Ovary (tissue), 9 donors: ENCODE data around the gene CASP14. TPM values are rescaled to one million over a fixed set of nuclear protein-coding genes. Genes with fewer than 3 reads are reported as not detected.
"Not testable (repeated sequence)": the region's sequence is repeated elsewhere in the genome, so short reads cannot be mapped to it uniquely, and the experiment has no call there.

Experiments
- DNase-seq, 5 donors: peaks; one replicate each; pipeline ENCODE4 v3.0.0-alpha.2; 2019 to 2020
- H3K27ac ChIP-seq, 2 donors: fragments of 200-600 bp; one replicate each; pipeline versions ENCODE4 v1.5.1 to v1.8.0; 2019 to 2022
- H3K27me3 ChIP-seq: fragments of 200-600 bp; one replicate; pipeline ENCODE4 v1.8.0; 2022
- H3K36me3 ChIP-seq: fragments of 200-600 bp; sonication (generic); one replicate; pipeline ENCODE4 v1.5.1; 2019
- H3K4me1 ChIP-seq: one replicate; pipeline ENCODE4 v1.8.1; 2013; ENCODE audit warnings: mild to moderate bottlenecking, moderate library complexity; ENCODE audit not compliant: insufficient read depth
- H3K4me3 ChIP-seq: fragments of 200-600 bp; sonication (generic); one replicate; pipeline ENCODE4 v1.5.1; 2017
- H3K9me3 ChIP-seq, 2 donors: fragments of 200-600 bp in 1 of 2; sonication (generic) in 1 of 2; one replicate each; pipeline versions ENCODE4 v1.5.1 to v1.8.1; 2013 to 2019; ENCODE audit warnings: mild to moderate bottlenecking in 1 of 2, moderate library complexity in 1 of 2
- EP300 ChIP-seq: sonication (generic); formaldehyde crosslinking; IDR thresholded peaks from one replicate; pipeline ENCODE4 v1.6.1; 2017; ENCODE audit warnings: antibody characterized with exemption
- POLR2A ChIP-seq: fragments of 450-650 bp; IDR thresholded peaks from one replicate; pipeline ENCODE4 v1.6.1; 2017; ENCODE audit warnings: antibody characterized with exemption, mild to moderate bottlenecking, moderate library complexity
- WGBS, 3 donors: extraction: QIAGEN DNeasy Blood & Tissue Kit in 1 of 3; methylation state at CpG; one replicate each; pipeline versions ENCODE4 v1.1.5 to v1.1.7; 2013 to 2017; 5-methylcytosine and 5-hydroxymethylcytosine counted together
- intact Hi-C, 4 donors: fragments of 100-400 bp; cut with DNase I; formaldehyde crosslinking; loops; one replicate each; pipeline versions ENCODE4 v1.11.0 to v1.15.1; 2022 to 2023
- polyA plus RNA-seq, 2 donors: library from polyadenylated mRNA; stranded (reverse); fragments of 200-250 nt in 1 of 2; fragments of 350-450 nt in 1 of 2; fragmentation: Illumina TruSeq in 1 of 2; extraction: RNeasy Lipid Tissue Mini Kit (QIAGEN cat#74804) in 1 of 2; gene quantifications; one replicate each; pipeline ENCODE4 v1.2.3, GENCODE V29; 2013 to 2014
- total RNA-seq, 7 donors: library from RNA; depleted of rRNA in 2 of 7; stranded (reverse); fragments of >200 nt in 2 of 7; fragmentation: NEBNext Ultra II Directional in 3 of 7; extraction: Animal tissue kit (Norgen Biotek cat#: 25700) in 3 of 7; gene quantifications; one replicate each; pipeline versions ENCODE4 v1.1.0 to v1.2.4, GENCODE V29; 2016 to 2023
- TF ChIP-seq, protein P1 (sequence below), 3 donors: fragments of 450-650 bp in 2 of 3; fragments of 200-600 bp in 1 of 3; IDR thresholded peaks; one replicate each; pipeline versions ENCODE4 v1.5.1 to v1.8.0; 2016 to 2022; ENCODE audit warnings: antibody characterized with exemption in 3 of 3, mild to moderate bottlenecking in 1 of 3
- donor health status: DM: no; HTN: no; CAD: no; lungs with moderate emphysema.
- donor health status: DM: no; HTN: no; CAD: no.
- donor health status: Bipolar disorder and iron deficiency.
- donor health status: DM: yes; HTN: yes; CAD: no.
- donor health status: DM: no; HTN: no; CAD: no.
- donor health status: DM: yes; HTN: yes; CAD: no.

The CASP14 gene
- total and polyA plus RNA-seq, 9 donors: not detected

DNA sequence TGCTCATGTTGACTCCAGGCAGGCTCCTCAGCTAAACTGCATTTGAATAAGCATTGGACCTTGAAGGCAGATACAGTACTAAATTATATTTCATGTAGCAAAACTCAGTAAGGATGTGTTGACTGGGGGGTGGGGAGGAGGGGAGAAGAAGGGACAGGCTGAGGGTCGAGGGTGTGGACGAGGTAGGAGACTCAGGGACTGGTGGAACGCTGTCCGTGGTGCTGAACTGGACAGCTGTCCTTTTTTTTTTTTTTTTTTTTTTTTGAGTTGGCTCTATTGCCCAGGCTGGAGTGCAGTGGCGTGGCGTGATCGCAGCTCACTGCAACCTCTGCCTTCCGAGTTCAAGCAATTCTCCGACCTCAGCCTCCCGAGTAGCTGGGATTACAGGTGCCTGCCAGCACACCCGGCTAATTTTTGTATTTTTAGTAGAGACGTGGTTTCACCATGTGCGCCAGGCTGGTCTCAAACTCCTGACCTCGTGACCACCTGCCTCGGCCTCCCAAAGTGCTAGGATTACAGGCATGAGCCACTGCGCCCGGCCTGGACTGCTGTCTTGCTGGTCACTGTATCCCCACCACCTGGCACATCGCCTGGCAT, 33.2 kb upstream of the CASP14 start:
- H3K27me3 ChIP-seq: no peaks in the 10 kb centered on the region
- TF ChIP-seq, protein P1, sequence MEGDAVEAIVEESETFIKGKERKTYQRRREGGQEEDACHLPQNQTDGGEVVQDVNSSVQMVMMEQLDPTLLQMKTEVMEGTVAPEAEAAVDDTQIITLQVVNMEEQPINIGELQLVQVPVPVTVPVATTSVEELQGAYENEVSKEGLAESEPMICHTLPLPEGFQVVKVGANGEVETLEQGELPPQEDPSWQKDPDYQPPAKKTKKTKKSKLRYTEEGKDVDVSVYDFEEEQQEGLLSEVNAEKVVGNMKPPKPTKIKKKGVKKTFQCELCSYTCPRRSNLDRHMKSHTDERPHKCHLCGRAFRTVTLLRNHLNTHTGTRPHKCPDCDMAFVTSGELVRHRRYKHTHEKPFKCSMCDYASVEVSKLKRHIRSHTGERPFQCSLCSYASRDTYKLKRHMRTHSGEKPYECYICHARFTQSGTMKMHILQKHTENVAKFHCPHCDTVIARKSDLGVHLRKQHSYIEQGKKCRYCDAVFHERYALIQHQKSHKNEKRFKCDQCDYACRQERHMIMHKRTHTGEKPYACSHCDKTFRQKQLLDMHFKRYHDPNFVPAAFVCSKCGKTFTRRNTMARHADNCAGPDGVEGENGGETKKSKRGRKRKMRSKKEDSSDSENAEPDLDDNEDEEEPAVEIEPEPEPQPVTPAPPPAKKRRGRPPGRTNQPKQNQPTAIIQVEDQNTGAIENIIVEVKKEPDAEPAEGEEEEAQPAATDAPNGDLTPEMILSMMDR (IDR thresholded peaks at IDR 0.05): no peak
- TF ChIP-seq POLR2A: no peak
- no peak overlapping the region for H3K4me3 ChIP-seq
- H3K9me3 ChIP-seq: no peaks in the 10 kb centered on the region
- no peak for DNase-seq
- H3K4me1 ChIP-seq: no peaks in the 10 kb centered on the region
- H3K36me3 ChIP-seq: no peaks in the 10 kb centered on the region
- WGBS, 3 donors: 33 to 42% (median 38%) methylated on average over 18 of the region's 18 CpGs
- intact Hi-C loops: no loop called here
- H3K27ac ChIP-seq: no peak overlapping the region

DNA sequence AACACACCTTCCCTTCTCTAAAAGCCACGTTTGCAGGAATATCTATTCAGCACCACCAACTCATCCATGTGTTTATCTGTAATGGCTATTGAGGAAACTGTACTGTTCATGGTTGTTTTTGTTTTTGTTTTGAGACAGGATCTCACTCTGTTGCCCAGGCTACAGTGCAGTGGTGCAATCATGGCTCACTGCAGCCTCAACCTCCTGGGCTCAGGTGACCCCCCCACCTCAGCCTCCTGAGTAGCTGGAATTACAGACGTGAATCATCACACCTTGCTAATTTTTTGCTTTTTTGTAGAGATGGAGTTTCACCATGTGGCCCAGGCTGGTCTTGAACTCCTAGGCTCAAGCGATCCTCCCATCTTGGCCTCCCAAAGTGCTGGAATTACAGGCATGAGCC, 30.4 kb upstream of the CASP14 start:
- H3K36me3 ChIP-seq, H3K27me3 ChIP-seq, intact Hi-C loops, H3K27ac ChIP-seq, H3K4me3 ChIP-seq, H3K4me1 ChIP-seq, H3K9me3 ChIP-seq, DNase-seq: not testable (repeated sequence)
- 41 to 61% (median 42%) methylated on average over 3 of the region's 3 CpGs for WGBS, 3 donors

DNA sequence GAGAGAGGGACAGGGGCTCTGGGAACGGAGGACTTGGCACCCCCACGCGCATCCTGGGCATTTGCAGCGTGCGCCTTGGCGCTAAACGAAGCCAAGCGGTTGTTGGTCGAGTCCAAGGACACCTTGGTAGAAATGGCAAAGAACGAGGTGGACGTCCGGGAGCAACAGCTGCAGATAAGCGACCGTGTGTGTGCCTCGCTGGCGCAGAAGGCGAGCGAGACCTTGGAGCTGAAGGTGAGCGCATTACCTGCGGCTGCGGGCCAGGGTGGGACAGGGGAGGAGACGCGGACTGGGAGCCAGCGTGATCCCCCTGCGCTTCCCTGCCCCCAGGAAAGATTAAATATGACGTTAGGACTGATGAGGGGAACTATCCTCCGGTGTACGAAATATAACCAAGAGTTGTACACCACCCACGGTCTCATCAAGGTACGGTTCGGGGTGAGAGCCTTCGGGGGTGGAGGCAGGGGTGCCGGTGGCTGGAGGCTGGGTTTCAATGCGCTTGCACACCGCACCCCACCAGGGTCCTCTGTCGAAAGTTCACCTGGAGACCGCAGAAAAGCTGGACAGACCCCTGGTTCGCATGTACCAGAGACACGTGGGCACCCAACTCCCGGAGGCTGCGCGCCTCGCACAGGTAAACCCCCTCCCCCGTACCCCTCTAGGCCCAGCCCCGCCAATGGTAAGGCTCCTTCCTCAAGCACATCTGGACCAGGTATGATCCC, 27.8 kb upstream of the CASP14 start:
- H3K4me3 ChIP-seq: no peak overlapping the region
- WGBS, 3 donors: 69 to 80% (median 77%) methylated on average over 45 of the region's 45 CpGs
- no peak overlapping the region for H3K27ac ChIP-seq
- intact Hi-C loops: no loop called here
- DNase-seq: no peak
- no peaks in the 10 kb centered on the region for H3K36me3 ChIP-seq
- no peak for TF ChIP-seq EP300
- TF ChIP-seq POLR2A: no peak
- TF ChIP-seq, protein P1 (IDR thresholded peaks at IDR 0.05): no peak
- no peaks in the 10 kb centered on the region for H3K4me1 ChIP-seq
- H3K27me3 ChIP-seq: no peaks in the 10 kb centered on the region
- no peaks in the 10 kb centered on the region for H3K9me3 ChIP-seq

DNA sequence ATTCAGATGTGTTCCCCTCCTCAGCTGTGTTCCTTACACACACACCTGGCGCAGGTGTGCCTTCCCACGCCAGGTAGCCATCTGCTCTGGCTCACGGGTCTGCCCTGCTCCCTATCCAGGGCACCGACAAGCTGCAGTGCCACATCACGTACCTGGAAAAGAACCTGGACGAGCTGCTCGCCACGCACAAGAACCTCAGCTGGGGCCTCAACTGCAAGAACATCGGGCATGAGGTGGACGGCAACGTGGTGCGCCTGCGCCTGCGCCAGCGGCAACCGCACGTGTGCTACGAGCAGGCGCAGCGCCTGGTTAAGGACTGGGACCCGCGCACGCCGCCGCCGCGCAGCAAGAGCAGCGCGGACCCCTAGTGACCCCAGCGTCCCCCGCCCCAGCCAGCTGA, 26.5 kb upstream of the CASP14 start:
- DNase-seq: no peak
- TF ChIP-seq POLR2A (no peak), EP300 (no peak)
- TF ChIP-seq, protein P1 (IDR thresholded peaks at IDR 0.05): no peak
- intact Hi-C loops: no loop called here
- H3K4me1 ChIP-seq: no peaks in the 10 kb centered on the region
- H3K9me3 ChIP-seq: no peaks in the 10 kb centered on the region
- H3K36me3 ChIP-seq: no peaks in the 10 kb centered on the region
- no peaks in the 10 kb centered on the region for H3K27me3 ChIP-seq
- no peak overlapping the region for H3K27ac ChIP-seq
- H3K4me3 ChIP-seq: no peak overlapping the region
- WGBS, 3 donors: 16 to 32% (median 23%) methylated on average over 31 of the region's 31 CpGs

DNA sequence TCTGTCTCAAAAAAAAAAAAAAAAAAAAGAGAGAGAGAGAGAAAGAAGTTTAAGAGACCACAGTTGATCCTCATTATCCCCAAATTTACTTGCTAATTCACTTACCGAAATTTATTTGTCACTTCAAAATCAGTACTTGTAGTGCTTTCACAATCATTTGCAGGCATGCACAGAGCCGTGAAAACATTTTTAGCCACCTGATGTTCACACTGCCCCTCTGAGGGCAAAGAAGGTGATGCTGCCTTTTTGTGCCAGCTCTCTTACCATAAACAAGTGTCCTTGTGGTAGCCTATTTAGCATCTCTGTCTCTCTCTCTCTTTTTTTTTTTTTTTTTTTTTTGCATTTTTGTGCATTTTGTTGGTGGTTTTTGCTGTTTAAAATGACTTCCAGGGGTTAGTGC, 24.1 kb upstream of the CASP14 start:
- no peak overlapping the region for H3K4me3 ChIP-seq
- H3K27ac ChIP-seq: no peak overlapping the region
- WGBS, 3 donors: 42 to 45% (median 42%) methylated on average over 2 of the region's 2 CpGs
- H3K27me3 ChIP-seq: no peaks in the 10 kb centered on the region
- H3K4me1 ChIP-seq: no peaks in the 10 kb centered on the region
- H3K36me3 ChIP-seq: no peaks in the 10 kb centered on the region
- intact Hi-C loops: no loop called here
- H3K9me3 ChIP-seq: no peaks in the 10 kb centered on the region
- TF ChIP-seq, protein P1 (IDR thresholded peaks at IDR 0.05): no peak
- TF ChIP-seq POLR2A (no peak), EP300 (no peak)
- DNase-seq: no peak
